COR-L47 (cell line): ENCODE results near the gene HDGF.

Source experiments
- DNase-seq: peaks from one replicate; lab custom pipeline; 2025; lab: John Stamatoyannopoulos, UW

Gene HDGF

GRCh38 chr1:156698995-156699394, 52.5 kb downstream of the HDGF start:
- DNase-seq: no peak

GRCh38 chr1:156697481-156697880, 54.0 kb downstream of the HDGF start:
- no peak for DNase-seq

GRCh38 chr1:156696755-156697154, 54.7 kb downstream of the HDGF start:
- no peak for DNase-seq

- DNase-seq: no peak
Measured at GRCh38 chr1:156694690-156694962, 56.8 kb downstream of the HDGF start.

GRCh38 chr1:156693848-156694689, 57.4 kb downstream of the HDGF start:
- no peak for DNase-seq

GRCh38 chr1:156692925-156693847, 58.3 kb downstream of the HDGF start:
- peak; percentile 15 for DNase-seq

GRCh38 chr1:156692441-156692924, 59.0 kb downstream of the HDGF start:
- DNase-seq: no peak
